ENCODE measurements around the gene ST8SIA5.
"Not testable (repeated sequence)": the region's sequence is repeated elsewhere in the genome, so short reads cannot be mapped to it uniquely, and the experiment has no call there.

ST8SIA5 gene

GRCh38 chr18:46756559-46757201 is at the start of gene ST8SIA5:
Gene ST8SIA5 (minus strand): TSS chr18:46757053. CDS start chr18:46756508, 545 bp downstream.
- DNase-seq (ENCODE audit: low read depth in 3 of 3) = peak in 1 of 3 donors; percentile 2

- not testable (repeated sequence) for DNase-seq (ENCODE audit: low read depth in 3 of 3)
Observed at GRCh38 chr18:46795945-46796344, 39.1 kb upstream of the ST8SIA5 start.

- no peak for DNase-seq (ENCODE audit: low read depth in 3 of 3)
Observed at GRCh38 chr18:46794607-46795006, 37.8 kb upstream of the ST8SIA5 start.

GRCh38 chr18:46793565-46793964 is 36.7 kb upstream of the ST8SIA5 start:
- DNase-seq (ENCODE audit: low read depth in 3 of 3) = no peak

GRCh38 chr18:46789088-46789487 is 32.2 kb upstream of the ST8SIA5 start:
- DNase-seq (ENCODE audit: low read depth in 3 of 3) = no peak

GRCh38 chr18:46787674-46788073 is 30.8 kb upstream of the ST8SIA5 start:
- no peak for DNase-seq (ENCODE audit: low read depth in 3 of 3)

- no peak for DNase-seq (ENCODE audit: low read depth in 3 of 3)
Observed at GRCh38 chr18:46772357-46772756, 15.5 kb upstream of the ST8SIA5 start.

- DNase-seq (ENCODE audit: low read depth in 3 of 3) = no peak
Observed at GRCh38 chr18:46771141-46771540, 14.3 kb upstream of the ST8SIA5 start.

GRCh38 chr18:46770708-46771107 is 13.9 kb upstream of the ST8SIA5 start:
- DNase-seq (ENCODE audit: low read depth in 3 of 3) = no peak

- no peak for DNase-seq (ENCODE audit: low read depth in 3 of 3)
Observed at GRCh38 chr18:46768166-46768921, 11.5 kb upstream of the ST8SIA5 start.

- no peak for DNase-seq (ENCODE audit: low read depth in 3 of 3)
Observed at GRCh38 chr18:46767217-46767616, 10.4 kb upstream of the ST8SIA5 start.

- DNase-seq (ENCODE audit: low read depth in 3 of 3) = no peak
Observed at GRCh38 chr18:46764586-46764985, 7.7 kb upstream of the ST8SIA5 start.

- DNase-seq (ENCODE audit: low read depth in 3 of 3) = no peak
Observed at GRCh38 chr18:46761059-46761769, 4.4 kb upstream of the ST8SIA5 start.

- DNase-seq (ENCODE audit: low read depth in 3 of 3) = no peak
Observed at GRCh38 chr18:46759890-46760289, 3.0 kb upstream of the ST8SIA5 start.

- DNase-seq (ENCODE audit: low read depth in 3 of 3) = no peak
Observed at GRCh38 chr18:46756025-46756558, 761 bp downstream of the ST8SIA5 start.

- no peak for DNase-seq (ENCODE audit: low read depth in 3 of 3)
Observed at GRCh38 chr18:46755315-46756024, 1.4 kb downstream of the ST8SIA5 start.

GRCh38 chr18:46754661-46755292 is 2.1 kb downstream of the ST8SIA5 start:
- DNase-seq (ENCODE audit: low read depth in 3 of 3) = no peak

- DNase-seq (ENCODE audit: low read depth in 3 of 3) = no peak
Observed at GRCh38 chr18:46754188-46754587, 2.7 kb downstream of the ST8SIA5 start.

- no peak for DNase-seq (ENCODE audit: low read depth in 3 of 3)
Observed at GRCh38 chr18:46751882-46752281, 5.0 kb downstream of the ST8SIA5 start.

- DNase-seq (ENCODE audit: low read depth in 3 of 3) = no peak
Observed at GRCh38 chr18:46750626-46751025, 6.2 kb downstream of the ST8SIA5 start.

GRCh38 chr18:46748466-46748865 is 8.4 kb downstream of the ST8SIA5 start:
- no peak for DNase-seq (ENCODE audit: low read depth in 3 of 3)

Measured in stimulated activated CD4-positive, alpha-beta T cell treated with anti-CD3 and anti-CD28 coated beads, TNF-alpha, amount 100 ng/mL, for 48 hours (primary cell).